Measurements from ENCODE around the gene IL12RB2.
"Not testable (repeated sequence)": the region's sequence is repeated elsewhere in the genome, so short reads cannot be mapped to it uniquely, and the experiment has no call there.

IL12RB2 gene

DNA sequence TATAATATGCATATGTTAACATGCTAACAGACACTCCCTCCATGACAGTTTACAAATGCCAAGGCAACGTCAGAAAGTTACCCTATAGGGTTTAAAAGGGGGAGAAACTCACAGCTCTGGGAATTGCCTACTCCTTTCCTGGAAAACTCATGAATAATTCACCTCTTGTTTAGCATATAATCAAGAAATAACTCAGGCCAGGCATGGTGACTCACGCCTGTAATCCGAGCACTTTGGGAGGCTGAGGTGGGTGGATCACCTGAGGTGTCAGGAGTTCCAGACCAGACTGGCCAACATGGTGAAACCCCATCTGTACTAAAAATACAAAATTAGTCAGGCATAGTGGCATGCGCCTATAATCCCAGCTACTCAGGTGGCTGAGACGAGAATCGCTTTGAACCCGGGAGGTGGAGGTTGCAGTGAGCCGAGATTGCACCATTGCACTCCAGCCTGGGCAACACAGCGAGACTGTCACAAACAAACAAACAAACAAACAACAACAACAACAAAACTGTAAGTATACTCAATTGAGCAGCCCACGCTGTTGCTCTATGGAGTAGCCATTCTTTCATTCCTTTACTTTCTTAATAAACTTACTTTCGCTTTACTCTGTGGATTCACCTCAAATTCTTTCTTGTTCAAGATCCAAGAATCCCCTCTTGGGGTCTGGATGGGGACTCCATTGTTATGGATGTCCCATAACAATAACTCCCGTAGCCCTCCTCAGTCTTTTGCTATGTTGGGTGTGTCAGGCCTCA is 92.5 kb downstream of the IL12RB2 start:
- not testable (repeated sequence) for DNase-seq

DNA sequence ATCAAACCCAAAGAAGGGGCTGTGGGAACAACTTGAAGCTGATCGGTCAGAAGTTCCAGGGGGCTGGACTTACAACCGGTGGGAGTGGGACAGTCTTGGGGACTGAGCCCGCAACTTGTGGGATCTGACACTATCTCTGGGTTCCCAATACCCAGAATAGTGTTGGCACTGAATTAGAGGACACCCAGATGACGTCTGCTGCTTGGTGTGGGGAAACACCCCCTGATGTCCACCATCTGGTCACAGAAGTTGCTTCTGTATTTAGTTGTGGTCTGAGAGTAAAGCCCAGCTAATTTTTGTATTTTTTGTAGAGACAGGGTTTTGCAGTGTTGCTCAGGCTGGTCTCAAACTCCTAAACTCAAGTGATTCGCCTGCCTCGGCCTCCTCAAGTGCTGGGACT is 93.8 kb downstream of the IL12RB2 start:
- no peak for DNase-seq

DNA sequence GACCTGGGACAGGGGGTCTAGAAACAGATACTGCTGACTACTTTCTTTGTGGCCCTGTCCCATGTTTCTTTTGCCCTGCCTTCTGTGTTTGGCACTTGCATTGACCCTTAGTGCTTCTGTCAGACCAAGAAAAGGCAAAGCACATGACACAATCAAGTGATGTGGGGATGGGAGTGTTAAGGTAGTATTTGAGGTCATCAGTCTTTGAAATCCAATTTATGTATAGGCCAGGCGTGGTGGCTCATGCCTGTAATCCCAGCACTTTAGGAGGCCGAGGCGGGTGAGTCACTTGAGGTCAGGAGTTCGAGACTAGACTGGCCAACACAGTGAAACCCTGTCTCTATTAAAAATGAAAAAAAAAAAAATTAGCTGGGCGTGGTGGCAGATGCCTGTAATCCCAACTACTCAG is 96.5 kb downstream of the IL12RB2 start:
- DNase-seq, result no peak

DNA sequence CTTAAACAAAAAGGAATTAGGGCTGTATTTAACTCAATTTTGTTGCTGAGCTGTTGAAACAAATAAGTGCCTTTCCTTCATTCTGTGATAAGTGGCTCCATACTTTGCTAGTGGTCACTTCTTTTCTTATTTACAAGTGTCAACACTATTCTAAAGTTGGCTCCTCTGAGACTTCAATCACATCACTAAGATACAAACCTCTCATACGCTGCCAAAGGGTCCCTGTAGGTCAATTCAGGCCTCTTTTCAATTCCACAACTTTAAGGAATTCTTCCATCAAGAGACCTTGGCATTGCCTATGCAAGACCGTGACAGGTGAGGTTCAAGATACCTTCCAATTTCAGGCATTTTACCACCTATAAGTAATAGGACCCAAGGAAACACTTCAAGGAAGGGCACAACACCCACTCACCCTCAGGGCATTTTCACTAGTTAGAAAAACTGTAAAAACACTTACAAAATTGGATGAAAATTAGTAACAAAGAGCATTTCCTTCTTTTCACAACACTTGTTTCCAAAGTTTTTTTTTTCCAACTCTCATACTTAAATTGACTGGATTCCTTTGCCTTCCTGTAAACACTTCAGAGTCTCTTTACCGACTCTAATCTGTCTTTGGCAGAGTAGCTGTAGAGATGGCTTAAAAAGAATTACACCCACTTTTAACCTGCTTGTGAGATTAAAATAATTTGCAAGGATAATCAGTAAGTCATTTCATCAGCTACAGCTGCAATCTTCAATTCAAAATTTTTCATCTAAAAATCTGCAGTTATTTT is 98.0 kb downstream of the IL12RB2 start:
- DNase-seq, result no peak

DNA sequence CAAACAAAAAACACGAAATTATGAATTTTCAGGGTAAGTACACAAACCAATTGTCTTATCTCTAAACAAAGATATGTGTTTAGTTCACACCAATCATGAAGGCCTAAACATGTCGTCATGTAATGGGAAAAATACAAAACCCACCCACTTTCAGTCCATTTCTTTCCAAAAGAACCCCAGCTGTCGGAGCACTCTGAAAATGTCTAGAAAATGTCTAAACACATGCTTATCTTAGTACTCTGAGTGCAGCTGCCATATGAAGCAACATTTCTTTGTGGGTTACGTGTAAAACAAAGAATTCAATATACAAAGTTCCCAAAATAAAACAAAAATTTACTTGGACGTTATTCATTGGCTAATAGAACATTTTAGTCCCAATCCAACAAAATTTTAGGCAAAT is 99.8 kb downstream of the IL12RB2 start:
- DNase-seq, result no peak

DNA sequence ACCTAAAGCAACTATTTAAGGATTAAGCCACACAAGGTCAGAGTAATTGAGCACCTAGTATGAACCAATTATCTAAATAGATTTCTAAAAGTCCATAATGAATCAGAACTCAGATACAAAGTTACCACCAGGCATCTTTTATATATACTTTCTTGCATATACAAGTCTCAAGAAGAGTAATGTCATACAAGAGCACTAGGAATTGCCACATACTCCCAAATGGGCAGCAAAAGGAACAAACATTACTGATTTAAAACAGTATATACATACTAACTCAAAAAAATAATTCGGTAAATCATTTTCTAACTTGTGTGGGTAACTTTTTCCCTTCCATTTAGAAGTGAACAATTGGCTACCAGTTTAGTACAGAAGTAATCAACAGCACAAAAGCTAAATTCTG is 100.5 kb downstream of the IL12RB2 start:
- no peak for DNase-seq

DNA sequence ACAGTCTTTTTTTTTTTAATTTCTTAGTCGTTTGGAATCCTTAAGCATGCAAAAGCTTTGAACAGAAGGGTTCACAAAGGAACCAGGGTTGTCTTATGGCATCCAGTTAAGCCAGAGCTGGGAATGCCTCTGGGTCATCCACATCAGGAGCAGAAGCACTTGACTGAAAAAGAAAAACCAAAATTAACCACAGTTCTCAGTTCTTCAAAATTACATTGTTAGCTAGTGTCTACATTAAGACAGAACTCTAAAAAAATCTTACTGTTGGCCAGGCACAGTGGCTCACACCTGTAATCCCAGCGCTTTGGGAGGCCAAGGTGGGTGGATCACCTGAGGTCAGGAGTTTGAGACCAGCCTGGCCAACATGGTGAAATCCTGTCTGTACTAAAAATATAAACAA is 105.4 kb downstream of the IL12RB2 start:
- not testable (repeated sequence) for DNase-seq

DNA sequence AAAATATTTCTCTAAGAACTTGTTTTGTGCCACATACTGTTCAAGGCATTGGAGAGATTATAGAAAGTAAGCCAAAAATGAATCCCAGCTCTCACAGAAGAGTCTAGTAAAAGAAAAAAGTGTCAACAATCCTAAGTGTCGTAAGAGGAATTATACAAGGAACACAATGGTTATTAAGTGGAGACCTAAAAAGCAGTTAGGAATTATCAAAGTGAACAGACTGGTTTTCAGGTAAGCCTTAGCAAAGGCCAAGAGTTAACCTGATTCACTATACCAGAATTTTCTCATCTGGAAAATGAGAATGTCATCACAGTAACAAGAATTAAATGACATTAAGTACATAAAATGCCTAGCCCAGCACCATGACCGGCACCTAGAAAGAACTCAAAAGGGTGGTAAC is 106.9 kb downstream of the IL12RB2 start:
- DNase-seq, result no peak

DNA sequence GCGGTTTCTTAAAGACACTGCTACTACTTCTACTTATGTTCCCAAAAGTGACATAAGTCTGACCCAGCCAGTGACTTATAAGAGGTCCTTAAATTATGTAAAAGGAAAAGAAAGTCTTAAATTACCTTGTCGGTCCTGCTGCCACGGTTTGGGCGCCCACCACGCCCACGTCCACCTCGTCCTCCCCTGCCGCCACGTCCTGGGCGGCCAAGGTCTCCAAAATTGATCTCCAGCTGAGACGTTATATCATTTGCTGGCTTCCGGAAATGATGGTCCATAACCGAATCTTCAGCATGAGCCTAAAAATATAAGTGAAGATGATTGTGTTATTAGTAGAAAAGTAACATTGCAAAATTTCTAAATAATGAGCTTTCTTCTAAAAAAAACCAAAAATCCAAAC is 107.4 kb downstream of the IL12RB2 start:
- DNase-seq, result no peak

DNA sequence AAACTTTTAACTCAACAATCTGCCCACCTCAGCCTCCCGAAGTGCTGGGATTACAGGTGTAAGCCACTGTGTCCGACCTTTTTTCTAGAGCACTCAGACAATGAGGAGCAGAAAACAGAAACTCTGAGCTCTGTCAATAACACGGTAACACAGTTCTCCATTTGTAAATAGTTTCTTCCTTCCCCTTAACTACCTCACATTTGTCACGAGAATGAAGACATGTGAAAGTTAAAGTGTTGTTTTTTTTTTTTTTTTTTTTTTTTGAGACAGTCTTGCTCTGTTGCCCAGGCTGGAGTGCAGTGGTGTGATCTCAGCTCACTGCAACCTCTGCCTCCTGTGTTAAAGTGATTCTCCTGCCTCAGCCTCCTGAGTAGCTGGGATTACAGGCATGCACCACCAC is 110.1 kb downstream of the IL12RB2 start:
- DNase-seq, result not testable (repeated sequence)

DNA sequence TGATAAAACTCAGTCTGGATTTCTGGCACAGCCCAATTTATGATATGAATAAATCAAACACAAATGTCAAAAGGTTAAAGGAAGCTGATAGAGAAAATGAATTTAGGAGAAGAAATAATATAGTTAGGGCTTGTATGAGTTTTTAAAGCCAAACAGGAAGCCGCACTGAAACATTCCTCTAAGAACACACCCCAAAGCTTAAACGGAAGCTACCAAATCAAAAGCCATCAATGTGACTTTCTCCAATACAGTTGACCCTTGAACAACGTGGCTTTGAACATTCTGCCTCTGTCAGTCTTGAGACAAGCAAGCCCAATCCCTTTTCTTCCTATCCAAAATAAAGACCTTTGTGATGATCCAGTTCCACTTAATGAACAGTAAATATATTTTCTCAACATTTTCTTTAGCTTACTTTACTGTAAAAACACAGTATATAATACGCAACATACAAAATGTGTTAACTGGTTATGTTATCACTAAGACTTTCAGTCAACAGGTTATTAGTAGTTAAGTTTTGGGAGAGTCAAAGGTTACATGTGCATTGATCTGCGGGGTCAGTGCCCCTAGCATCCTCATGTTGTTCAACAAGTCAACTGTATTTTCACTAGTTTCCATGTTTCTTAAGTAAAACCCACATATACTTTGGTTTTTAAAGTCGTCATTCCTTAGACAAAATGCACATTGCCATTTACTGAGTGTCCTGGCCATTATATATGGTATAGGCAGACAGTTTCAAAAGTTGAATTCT is 111.3 kb downstream of the IL12RB2 start:
- no peak for DNase-seq

DNA sequence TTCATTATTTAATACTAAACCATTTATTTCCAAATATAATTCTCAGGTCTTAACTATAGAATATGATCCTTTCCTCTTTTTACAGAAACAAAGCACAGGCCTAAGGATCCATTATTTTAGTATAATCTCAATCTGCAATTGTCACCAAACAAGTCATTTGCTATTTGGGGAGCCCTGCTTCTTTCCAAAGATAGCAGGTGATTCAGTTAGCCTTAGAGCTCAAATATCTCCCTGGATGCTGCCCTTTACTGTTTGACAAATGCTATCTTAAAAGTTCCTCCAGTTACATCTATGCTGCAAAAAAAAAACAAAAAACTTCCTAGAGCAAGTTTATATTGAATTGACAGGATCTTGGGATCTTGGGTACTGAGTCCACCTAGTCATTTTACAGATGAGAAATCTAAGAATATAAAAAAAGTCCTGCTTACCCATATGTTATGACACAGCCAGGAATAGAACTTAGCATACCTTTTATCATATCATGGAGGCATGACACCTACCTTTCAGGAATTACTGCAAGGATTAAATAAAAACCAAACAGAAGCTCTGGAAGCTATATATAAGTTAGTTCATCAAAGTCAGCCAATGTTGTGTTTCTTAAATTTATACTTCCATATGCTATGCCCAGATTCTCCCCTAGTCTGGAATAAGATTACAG is 113.3 kb downstream of the IL12RB2 start:
- DNase-seq, result no peak

DNA sequence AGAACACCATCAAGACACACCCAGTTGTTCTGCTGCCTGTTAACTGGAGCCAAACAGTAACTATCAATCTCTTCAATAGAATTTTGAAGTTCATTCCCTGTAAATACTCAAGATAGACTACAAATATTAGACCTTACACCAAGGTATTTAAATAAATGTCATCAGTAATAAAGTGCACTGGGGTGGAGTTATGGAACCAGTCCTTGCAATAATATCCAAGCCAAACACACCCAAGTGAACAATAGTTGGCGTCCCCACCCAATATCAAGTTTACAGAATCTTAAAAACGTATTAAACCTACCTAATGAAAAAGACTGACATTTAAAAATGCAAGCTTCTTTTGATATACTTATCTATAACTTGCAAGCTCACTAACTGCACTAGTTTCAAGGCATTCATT is 119.8 kb downstream of the IL12RB2 start:
- DNase-seq, result no peak

DNA sequence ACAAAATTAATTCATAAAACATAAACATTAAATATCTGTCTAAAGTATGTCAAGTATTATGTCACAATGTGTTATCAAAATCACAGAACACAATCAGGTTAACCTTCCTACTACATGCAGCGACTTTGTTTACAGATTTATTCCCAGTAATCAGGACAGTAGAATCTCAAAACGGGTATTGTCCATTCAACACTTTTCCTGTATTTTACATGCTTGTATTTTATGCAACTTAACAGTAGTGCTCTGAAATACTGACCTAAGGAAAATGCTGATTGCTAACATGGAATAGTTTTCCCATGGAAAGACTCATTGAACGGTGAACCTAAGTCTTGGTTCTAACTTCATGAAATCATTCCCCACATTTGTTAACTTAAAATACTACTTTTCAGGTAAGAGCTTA is 120.3 kb downstream of the IL12RB2 start:
- no peak for DNase-seq

DNA sequence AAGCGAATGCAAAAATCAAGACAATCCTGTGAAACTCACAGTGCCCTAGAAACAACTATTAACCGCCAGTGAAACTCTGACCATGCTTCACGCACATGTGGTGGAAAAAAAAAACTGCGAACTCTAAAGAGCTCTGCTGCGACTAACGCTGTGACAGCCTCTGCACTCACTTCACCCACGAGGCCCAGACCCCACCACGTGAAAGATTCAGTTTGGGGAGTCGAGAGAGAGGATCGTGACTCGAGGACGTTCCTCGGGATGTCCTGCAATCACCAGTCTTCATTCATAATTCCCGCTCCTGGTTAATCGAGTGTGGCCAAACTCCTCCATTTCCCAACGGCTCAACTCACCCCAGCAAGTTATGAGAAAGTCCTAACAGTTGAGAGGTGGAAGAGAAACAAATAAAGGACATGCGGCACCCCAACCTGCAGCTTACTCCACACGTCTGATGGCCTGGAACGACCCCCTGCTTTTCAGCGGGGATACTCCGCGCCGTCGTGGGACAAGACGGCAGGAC is 121.4 kb downstream of the IL12RB2 start:
- peak; percentile 30 to 40 for DNase-seq

DNA sequence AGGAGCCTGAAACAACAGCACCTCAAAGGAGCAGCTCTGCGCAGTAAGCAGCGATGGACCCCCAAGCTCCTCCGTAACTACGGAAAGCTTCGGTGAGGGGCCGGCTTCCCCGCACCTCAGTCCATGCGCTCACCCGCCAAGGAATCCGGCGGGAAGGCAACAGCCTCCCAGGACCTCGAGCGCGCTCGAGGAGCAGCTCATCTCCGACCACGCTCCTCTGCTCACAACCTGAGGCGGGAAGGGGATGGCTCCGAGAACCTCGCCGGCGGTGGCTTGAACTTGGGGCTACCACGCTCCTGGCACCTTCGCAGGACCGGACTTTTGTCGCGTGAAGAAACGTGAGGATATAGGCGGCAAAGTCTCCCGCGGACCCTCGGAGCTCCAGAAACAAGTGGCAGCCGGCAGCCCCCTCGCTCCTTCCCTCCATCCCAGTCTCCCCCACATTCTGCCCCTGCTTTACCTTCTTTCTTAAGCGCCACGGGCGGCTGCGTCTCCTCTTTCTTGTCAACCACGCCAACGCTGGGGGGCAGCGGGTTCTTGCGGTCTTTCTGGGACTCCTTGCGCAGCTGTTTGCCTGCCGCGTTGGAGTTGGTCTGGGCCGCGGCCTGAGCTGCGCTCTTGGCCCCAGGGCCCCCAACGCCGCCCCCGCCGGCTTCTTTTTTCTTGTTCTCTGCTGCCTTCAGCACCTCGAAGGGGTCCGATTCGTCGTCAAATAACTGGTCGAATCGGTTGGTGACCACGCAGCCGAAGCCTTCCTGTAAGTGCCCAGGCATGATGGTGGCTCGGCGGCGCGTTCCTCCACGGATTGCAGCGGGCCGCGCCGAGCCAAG is 122.1 kb downstream of the IL12RB2 start:
- no peak for DNase-seq

DNA sequence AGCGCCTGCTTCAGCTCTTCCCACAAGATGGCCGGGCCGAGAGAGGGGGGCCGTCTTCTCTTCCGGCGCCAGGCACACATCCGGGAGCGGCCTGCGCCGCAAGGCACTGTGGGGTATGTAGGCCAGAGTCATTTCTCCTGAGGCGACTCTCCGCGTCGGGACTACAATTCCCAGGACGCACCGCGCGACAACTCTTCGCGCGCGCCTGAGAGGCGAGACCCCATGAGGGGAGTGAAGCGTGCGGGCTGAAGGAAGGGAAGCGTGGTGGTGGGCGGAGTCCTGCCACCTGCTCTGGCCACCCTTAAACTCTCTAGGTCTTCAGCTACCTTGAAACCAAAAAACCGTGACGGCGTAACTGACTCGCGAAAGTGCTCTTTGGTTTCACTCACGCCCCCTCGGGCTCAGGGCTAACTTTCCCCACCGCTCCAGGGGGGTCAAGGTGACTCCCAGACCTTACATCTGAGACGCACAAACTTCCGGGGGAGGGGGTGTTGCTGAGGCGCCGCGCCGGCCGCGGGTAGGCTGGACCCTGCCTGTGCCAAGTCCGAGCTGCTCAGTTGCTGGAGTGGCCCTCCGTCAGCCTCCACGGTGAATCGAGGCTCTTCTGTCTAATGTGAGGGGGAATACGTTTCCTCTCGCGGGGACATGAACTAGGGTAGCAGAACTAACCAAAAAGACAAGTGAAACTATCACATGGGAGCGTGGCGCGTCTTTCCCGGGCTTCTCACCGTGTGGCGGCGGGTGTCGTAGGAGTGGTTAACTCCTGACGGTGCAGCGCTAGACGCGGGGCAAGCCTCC is 122.9 kb downstream of the IL12RB2 start, which contains the start of gene SERBP1:
Gene SERBP1, minus strand, starts transcription at position 45 of the 798 bp plus-strand sequence. CDS start 102 bp downstream, outside the sequence.
- peak; percentile 96 to 97 for DNase-seq

DNA sequence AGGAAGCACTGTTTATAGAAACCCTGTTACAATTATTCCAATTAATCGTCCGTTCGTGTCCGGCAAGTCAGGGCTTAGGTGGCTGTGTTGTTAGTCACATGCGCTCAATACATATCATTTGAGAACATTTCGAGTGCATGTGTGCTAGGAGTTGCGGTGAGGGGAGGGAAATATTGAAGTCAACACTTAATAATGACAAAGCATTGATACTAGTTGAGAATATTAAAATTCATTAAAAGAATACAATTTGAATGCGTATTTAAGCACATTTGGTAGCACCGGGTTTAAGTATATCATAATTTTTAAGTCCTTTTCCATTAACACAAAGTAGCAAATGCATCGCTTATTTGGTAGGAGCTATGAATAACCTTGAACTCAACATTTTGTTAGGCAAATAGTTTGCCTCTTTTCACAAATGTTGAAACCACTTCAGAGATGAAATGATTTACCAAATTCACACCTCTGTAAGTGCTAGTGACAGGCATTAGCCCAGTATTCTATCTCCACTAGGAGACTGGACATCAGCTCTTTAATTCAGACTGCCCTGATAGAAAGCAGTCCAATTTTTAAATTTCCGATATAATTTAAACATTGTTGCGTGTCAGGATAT is 123.6 kb downstream of the IL12RB2 start:
- DNase-seq, result no peak

DNA sequence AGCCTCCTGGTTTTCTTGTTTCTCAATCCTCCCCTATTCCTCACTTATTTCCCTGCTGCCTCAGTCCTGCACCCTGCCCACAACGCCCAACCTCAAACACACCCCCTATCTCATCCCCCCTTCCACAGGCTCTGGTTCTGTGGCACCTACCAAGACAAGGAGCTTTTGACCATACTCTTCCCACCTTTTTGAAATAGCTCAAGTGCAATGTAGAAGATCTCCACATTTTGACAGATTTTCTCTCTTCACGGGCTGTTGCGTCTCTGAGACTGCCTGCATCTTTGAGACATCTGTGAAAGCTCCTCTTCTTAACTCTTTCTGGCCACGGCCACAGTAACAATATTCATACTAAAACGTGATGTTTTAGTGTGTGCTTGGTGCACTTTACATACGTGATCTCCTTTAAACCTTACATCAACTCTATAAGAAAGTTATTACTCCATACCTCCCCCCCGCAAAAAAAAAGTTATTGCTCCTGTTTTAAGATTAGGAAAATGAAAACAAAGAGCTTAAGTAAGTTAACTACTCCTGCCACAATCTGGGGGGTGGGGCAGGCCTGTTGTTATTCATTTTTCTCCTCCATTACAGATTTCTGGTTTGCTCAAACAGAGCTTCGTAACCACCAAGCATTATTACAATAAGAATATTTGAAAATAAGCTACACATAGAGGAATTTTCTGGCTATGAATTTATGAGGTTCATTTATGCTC is 124.4 kb downstream of the IL12RB2 start:
- no peak for DNase-seq

DNA sequence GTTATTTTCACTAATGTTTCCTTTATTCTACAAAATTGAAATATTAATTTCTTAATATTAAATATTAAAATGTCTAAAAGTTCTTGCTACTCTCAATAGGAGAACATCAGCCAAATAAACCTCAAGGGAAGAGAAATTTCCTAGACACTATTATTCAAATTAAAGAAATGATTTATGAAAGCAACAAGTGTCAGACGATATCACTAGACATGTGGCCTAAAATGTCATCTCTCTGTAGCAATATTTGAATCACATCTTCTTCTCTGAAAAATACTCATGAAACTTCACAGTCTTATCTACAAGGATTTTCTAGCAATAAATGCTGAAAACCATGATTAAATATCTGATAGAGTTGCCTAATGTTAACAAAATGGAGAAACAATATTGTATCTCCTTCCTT is 125.1 kb downstream of the IL12RB2 start:
- no peak for DNase-seq
